PC-9 (cell line): ENCODE data around the gene SEMA5A.

Experiments
- EZH2 ChIP-seq: fragments of 200-600 bp; sonication (generic); IDR thresholded peaks from 2 replicates; pipeline ENCODE4 v1.8.0; 2017; ENCODE audit warnings: antibody characterized with exemption, low read depth
- TF ChIP-seq, protein P1 (sequence below): fragments of 200-600 bp; sonication (generic); conservative IDR thresholded peaks from 2 replicates; pipeline ENCODE4 v1.6.1; 2017; ENCODE audit warnings: mixed run types, antibody characterized with exemption, mild to moderate bottlenecking, moderate library complexity

DNA sequence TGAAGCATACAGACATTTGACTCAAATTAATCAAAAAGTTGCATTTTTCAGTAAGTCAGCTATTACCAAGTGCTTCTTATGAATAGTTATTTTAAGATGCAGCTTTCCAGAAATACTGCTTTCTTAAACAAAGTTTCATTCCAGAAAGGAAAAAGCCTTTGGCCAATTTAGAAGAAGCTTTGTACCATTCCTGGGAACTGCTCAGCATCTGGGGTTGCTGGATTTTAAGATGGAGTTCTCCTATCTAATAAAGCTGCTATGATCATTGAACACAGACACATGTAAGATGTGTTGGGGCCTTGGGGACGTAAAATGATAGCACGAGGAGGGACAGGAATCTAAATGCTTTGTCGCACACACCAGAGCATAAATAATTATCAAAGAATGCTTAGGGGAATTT lies 130.8 kb downstream of the SEMA5A start:
- TF ChIP-seq, protein P1, sequence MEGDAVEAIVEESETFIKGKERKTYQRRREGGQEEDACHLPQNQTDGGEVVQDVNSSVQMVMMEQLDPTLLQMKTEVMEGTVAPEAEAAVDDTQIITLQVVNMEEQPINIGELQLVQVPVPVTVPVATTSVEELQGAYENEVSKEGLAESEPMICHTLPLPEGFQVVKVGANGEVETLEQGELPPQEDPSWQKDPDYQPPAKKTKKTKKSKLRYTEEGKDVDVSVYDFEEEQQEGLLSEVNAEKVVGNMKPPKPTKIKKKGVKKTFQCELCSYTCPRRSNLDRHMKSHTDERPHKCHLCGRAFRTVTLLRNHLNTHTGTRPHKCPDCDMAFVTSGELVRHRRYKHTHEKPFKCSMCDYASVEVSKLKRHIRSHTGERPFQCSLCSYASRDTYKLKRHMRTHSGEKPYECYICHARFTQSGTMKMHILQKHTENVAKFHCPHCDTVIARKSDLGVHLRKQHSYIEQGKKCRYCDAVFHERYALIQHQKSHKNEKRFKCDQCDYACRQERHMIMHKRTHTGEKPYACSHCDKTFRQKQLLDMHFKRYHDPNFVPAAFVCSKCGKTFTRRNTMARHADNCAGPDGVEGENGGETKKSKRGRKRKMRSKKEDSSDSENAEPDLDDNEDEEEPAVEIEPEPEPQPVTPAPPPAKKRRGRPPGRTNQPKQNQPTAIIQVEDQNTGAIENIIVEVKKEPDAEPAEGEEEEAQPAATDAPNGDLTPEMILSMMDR = no peak
- no peak for TF ChIP-seq EZH2
